ENCODE results near the gene ATP13A4. TPM values are rescaled to one million over a fixed set of nuclear protein-coding genes. Genes with fewer than 3 reads are reported as not detected.

Gene ATP13A4
- polyA plus RNA-seq, 1 donor (not counting 4 experiments of a cell fraction or from before 2014, with no cell fraction given): 0.16 TPM

DNA sequence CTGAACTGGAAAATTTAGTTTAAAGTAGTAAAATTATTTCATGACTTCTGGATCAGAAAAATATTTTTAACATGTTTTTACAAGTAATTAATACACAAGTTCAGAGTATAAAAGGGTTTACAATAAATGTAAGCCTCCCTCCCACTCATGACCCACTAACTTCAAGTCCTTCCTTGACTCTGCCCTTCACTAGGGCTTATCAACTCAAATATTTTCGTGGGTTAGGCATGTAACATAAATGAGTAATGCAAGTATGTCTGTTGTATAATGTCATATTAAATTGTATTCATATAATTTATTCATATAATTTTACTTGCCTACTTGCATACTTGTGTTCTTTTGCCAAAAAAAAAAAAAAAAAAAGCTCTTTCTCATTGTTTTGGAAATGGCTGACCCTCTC lies 34.9 kb upstream of the ATP13A4 start:
- no peak for TF ChIP-seq EZH2 (IDR thresholded peaks at IDR 0.05; ENCODE audit: low read length)
- TF ChIP-seq, protein P1, sequence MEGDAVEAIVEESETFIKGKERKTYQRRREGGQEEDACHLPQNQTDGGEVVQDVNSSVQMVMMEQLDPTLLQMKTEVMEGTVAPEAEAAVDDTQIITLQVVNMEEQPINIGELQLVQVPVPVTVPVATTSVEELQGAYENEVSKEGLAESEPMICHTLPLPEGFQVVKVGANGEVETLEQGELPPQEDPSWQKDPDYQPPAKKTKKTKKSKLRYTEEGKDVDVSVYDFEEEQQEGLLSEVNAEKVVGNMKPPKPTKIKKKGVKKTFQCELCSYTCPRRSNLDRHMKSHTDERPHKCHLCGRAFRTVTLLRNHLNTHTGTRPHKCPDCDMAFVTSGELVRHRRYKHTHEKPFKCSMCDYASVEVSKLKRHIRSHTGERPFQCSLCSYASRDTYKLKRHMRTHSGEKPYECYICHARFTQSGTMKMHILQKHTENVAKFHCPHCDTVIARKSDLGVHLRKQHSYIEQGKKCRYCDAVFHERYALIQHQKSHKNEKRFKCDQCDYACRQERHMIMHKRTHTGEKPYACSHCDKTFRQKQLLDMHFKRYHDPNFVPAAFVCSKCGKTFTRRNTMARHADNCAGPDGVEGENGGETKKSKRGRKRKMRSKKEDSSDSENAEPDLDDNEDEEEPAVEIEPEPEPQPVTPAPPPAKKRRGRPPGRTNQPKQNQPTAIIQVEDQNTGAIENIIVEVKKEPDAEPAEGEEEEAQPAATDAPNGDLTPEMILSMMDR (optimal IDR thresholded peaks at IDR 0.05 in 1 of 3, IDR thresholded peaks at IDR 0.05 in 1 of 3, conservative IDR thresholded peaks at IDR 0.05 in 1 of 3; ENCODE audit: extremely low read depth in 1 of 3, insufficient read depth in 2 of 3, low read length in 3 of 3): no peak
- peak overlapping the region; percentile 74 for H3K27ac ChIP-seq (ENCODE audit: control insufficient read depth, insufficient read depth, low read length)
- dilution Hi-C loops (cut with MboI; ENCODE audit: extremely low pct_ligation_motif_present, low sequenced_read_pairs): no loop called here
- no peak overlapping the region for H3K4me3 ChIP-seq (ENCODE audit: control insufficient read depth in 2 of 3, extremely low read depth in 1 of 3, insufficient read depth in 2 of 3, low read depth in 1 of 3, low read length in 3 of 3)
- H3K4me1 ChIP-seq (ENCODE audit: control insufficient read depth, extremely low read depth, insufficient read depth, low read length): peaks cover 32% of the 10 kb centered on the region
- no peaks in the 10 kb centered on the region for H4K20me1 ChIP-seq (ENCODE audit: control insufficient read depth, extremely low read depth, insufficient read depth, low read length)
- no peaks in the 10 kb centered on the region for H3K27me3 ChIP-seq (ENCODE audit: control insufficient read depth, extremely low read depth, insufficient read depth, low read length)
- H2AFZ ChIP-seq (ENCODE audit: control insufficient read depth, low read length): no peak overlapping the region
- no peak overlapping the region for H3K9ac ChIP-seq (ENCODE audit: control insufficient read depth, extremely low read depth, insufficient read depth, low read length)
- no peaks in the 10 kb centered on the region for H3K36me3 ChIP-seq (ENCODE audit: control insufficient read depth in 2 of 2, extremely low read depth in 1 of 2, insufficient read depth in 2 of 2, low read length in 2 of 2)
- FAIRE-seq: no peak
- H3K9me3 ChIP-seq (ENCODE audit: control insufficient read depth, low read depth, low read length): no peaks in the 10 kb centered on the region
- H3K4me2 ChIP-seq (ENCODE audit: control insufficient read depth, extremely low read depth, insufficient read depth, low read depth, low read length): peak overlapping the region; percentile 49
- H3K79me2 ChIP-seq (ENCODE audit: control insufficient read depth, insufficient read depth, low read length): peaks cover 17% of the 10 kb centered on the region
- DNase-seq (ENCODE audit: low read depth, low spot score): no peak
- no peaks in the 10 kb centered on the region for H3K9me1 ChIP-seq (ENCODE audit: control insufficient read depth, extremely low read depth, insufficient read depth, low read length)

DNA sequence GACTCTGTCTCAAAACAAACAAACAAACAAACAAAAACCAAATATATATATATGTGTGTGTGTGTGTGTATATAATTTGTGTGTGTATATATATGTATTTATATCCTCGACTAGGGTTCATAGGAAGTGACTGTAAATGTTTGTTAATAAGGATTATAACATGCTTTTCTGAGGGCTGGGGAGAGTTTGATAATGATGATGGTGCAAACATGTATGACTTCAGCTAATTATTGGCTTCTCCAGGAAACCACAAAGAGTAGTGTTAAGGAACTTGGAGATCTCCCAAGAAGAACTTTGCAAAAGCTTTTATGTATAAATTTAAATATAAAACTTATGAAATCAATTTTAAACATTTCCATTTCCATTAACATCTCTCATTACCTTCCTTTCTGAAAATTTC lies 34.4 kb upstream of the ATP13A4 start:
- H3K9me1 ChIP-seq (ENCODE audit: control insufficient read depth, extremely low read depth, insufficient read depth, low read length): no peaks in the 10 kb centered on the region
- dilution Hi-C loops (cut with MboI; ENCODE audit: extremely low pct_ligation_motif_present, low sequenced_read_pairs): no loop called here
- H3K27me3 ChIP-seq (ENCODE audit: control insufficient read depth, extremely low read depth, insufficient read depth, low read length): no peaks in the 10 kb centered on the region
- H3K27ac ChIP-seq (ENCODE audit: control insufficient read depth, insufficient read depth, low read length): no peak overlapping the region
- no peak overlapping the region for H3K4me2 ChIP-seq (ENCODE audit: control insufficient read depth, extremely low read depth, insufficient read depth, low read depth, low read length)
- no peaks in the 10 kb centered on the region for H3K36me3 ChIP-seq (ENCODE audit: control insufficient read depth in 2 of 2, extremely low read depth in 1 of 2, insufficient read depth in 2 of 2, low read length in 2 of 2)
- H3K79me2 ChIP-seq (ENCODE audit: control insufficient read depth, insufficient read depth, low read length): peaks cover 12% of the 10 kb centered on the region
- no peak overlapping the region for H3K4me3 ChIP-seq (ENCODE audit: control insufficient read depth in 2 of 3, extremely low read depth in 1 of 3, insufficient read depth in 2 of 3, low read depth in 1 of 3, low read length in 3 of 3)
- DNase-seq (ENCODE audit: low read depth, low spot score) (no peak), FAIRE-seq (no peak)
- peaks cover 27% of the 10 kb centered on the region for H3K4me1 ChIP-seq (ENCODE audit: control insufficient read depth, extremely low read depth, insufficient read depth, low read length)
- no peaks in the 10 kb centered on the region for H4K20me1 ChIP-seq (ENCODE audit: control insufficient read depth, extremely low read depth, insufficient read depth, low read length)
- no peak overlapping the region for H2AFZ ChIP-seq (ENCODE audit: control insufficient read depth, low read length)
- no peaks in the 10 kb centered on the region for H3K9me3 ChIP-seq (ENCODE audit: control insufficient read depth, low read depth, low read length)
- no peak for TF ChIP-seq EZH2 (IDR thresholded peaks at IDR 0.05; ENCODE audit: low read length)
- TF ChIP-seq, protein P1 (optimal IDR thresholded peaks at IDR 0.05 in 1 of 3, IDR thresholded peaks at IDR 0.05 in 1 of 3, conservative IDR thresholded peaks at IDR 0.05 in 1 of 3; ENCODE audit: extremely low read depth in 1 of 3, insufficient read depth in 2 of 3, low read length in 3 of 3): no peak
- no peak overlapping the region for H3K9ac ChIP-seq (ENCODE audit: control insufficient read depth, extremely low read depth, insufficient read depth, low read length)

Measured in keratinocyte (primary cell).